ENCODE results near the gene CNTN4.
"Not testable (repeated sequence)": the region's sequence is repeated elsewhere in the genome, so short reads cannot be mapped to it uniquely, and the experiment has no call there.

The CNTN4 gene

DNA sequence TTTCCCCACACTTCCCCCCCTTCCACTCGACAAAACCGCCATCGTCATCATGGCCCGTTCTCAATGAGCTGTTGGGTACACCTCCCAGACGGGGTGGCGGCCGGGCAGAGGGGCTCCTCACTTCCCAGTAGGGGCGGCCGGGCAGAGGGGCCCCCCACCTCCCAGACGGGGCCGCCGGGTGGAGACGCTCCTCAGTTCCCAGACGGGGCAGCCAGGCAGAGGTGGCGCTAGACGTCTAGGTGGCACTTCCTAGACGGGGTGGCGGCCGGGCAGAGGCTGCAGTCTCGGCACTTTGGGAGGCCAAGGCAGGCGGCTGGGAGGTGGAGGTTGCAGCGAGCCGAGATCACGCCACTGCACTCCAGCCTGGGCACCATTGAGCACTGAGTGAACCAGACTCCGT, 818.0 kb downstream of the CNTN4 start:
- DNase-seq (ENCODE audit: low spot score), result not testable (repeated sequence)

DNA sequence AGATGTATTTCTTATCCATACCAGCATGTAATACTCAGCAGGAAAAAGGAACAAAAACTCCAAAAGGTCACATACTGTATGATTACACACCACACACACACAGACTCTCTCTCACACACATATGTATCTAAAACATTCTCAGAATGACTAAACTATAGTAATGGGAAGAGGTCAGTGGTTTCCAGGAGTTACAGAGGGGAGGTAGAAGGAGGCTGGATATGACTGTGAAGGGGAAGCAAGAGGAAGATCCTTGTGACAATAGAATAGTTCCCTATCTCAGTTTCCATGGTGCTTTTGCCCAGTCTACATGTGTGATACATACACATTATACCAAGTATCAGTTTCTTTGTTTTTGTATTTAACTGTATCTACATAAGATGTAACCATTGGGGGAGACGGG, 821.4 kb downstream of the CNTN4 start:
- no peak for DNase-seq (ENCODE audit: low spot score)

DNA sequence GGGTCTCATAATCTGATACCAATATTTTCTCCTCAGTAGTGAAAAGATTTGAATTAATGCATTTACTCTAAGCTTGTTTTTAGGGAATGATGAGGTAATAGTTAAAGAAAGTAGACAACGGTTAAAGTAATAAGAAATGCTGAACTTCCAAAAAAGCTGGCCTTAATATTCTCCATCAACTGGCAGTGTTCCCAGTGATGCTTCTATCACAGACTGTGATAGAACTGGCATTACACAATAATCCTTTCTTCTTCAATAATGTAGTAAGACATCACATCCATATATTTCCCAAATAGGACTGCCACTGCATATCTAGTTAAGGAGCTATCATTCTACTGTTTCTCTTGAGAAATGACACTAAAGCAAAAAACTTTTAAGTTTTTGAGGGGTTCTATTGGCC, 822.8 kb downstream of the CNTN4 start:
- no peak for DNase-seq (ENCODE audit: low spot score)

DNA sequence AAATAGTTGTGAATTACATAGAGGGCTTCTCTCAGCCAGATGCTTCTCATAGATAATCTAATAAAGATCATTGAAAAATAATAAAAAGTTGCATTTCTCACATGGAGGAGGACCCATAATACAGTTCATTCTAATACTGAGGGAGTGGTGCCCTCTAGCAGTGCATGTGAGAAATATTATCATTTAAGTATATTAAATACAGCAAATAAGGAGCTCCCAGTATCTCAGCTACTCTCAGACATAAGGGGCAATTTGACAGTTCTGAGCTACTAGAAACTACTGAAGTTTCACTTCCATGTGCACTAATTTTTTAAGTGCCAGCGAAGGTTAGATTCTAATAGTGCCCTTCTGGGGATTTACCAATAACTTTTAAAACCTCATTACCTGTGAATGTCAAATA, 823.2 kb downstream of the CNTN4 start:
- DNase-seq (ENCODE audit: low spot score), result peak; percentile 7

DNA sequence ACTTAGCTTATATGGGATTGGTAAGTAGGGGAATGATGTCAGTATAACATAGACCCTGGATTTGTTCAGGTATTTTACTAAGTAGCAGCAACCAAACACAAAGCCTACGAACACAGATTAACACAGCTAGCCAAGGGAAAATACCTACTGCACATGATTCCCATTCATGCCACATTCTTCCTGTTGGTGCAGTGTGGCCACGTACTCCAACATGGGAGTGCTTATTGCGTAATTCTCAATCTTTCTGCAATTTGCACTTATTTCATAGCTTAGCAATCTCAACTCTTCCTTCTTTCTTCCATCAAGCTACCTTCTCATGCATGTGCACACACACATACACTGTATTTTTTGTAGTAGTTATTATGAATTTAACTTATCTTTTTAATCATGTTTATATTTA, 824.7 kb downstream of the CNTN4 start:
- DNase-seq (ENCODE audit: low spot score), result no peak

DNA sequence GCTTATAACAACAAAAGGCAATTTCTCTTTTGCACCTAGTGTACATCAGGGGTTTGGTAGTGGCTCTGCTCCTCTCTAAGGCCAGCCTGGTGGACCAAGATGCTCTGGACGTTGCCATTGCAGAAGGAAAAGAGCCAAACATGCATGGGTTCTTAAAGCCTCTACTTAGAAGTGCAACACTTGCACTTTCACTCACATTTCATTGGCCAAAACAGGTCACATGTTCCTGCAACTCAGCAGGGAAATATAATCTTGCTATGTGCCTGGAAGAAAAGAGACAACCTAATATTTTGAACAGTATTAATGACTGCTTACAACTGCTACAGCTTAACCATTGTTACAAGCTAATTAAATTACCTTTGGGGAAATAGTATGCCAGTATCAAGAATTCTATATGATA, 828.6 kb downstream of the CNTN4 start:
- DNase-seq (ENCODE audit: low spot score), result no peak

DNA sequence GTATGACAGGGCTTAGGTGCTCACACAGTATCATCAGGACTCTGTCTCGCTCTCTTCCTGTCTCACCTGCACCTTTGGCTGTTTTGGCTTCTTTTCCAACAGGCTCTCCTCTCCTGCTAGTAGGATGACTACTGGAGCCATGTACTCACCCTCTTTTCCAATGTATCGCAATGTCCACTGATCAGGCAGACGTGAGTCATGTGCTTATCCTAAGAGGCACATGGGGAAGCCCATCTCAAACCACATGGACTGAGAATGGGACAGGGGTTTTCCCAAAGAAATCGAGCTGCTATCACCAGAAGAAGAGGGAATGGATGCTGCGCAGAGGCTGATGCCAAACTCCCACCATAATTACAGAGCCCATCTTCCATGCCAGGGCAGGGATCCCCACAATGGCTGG, 830.9 kb downstream of the CNTN4 start:
- no peak for DNase-seq (ENCODE audit: low spot score)

DNA sequence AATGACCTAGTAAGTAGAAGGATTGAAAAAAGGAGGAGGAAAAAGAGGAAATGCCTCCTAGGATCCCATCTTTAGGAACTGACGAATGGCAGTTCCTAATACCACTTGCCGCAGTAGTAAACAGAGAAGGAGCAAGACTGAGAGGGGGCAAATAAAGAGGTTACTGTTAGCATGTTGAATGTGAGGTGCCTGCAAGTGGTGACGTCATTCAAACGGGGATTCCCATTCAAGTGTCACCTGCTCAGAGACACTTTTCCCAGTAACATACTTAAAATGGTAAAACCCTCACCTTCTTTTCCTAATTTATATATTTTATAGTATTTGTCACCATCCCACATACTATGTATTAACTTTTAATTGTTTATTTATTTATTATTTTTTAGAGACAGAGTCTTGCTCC, 832.6 kb downstream of the CNTN4 start:
- DNase-seq (ENCODE audit: low spot score), result no peak

DNA sequence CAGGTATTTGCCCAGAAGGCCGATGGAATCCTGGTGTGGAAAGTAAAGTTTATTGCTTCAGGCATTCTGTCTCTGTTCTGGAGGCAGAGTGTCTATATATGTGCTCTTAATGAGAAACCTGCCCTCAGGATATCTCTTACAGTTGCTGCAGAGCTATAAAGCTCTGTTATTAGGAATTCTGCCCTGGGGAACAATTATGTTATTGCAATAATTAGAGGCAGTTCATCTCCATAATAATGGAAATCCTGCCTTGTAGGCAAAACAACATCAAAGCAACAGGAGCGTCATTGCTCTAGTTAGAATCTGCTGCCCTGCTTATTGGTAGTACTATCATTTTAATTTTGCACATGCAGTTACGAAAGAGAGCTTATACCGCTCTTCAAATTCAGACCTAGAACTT, 835.9 kb downstream of the CNTN4 start:
- DNase-seq (ENCODE audit: low spot score), result no peak

DNA sequence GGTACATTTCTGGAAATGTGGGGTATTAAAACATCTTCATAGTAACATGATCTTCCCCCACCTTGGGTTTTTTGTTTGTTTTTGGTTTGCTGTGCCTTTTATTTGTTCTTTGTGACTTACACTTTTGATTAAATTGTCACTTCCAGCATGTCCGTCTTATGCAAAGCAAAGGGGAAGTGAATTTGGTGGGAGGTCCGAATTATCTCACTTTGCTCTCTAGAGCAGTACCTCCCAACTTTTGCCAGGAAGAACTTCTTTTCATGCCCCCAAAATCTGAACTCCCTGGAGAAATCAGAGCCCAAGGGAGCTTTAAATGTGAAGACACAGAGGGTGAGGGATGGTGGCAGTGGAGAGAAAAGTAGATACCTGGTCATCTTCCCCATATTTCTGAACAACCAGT, 838.4 kb downstream of the CNTN4 start:
- DNase-seq (ENCODE audit: low spot score), result no peak

DNA sequence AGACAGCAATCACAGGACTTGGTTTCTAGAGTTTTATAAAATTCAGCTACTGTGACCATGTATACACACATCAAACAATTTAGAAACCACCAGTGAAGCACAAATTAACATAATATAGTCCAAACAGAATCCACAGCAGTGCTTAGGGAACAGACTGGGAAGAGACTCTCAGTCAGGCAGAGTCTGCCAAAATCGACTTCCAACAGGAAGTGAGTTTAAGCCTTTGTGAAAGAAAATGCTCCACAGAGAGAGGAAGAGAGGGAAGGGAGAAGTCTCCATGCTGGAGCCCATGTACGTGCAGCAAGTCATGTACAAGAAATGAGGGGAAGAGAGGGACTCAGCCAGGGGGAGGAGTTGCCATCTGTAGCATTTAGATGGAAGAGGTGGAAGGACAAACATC, 838.9 kb downstream of the CNTN4 start:
- no peak for DNase-seq (ENCODE audit: low spot score)

DNA sequence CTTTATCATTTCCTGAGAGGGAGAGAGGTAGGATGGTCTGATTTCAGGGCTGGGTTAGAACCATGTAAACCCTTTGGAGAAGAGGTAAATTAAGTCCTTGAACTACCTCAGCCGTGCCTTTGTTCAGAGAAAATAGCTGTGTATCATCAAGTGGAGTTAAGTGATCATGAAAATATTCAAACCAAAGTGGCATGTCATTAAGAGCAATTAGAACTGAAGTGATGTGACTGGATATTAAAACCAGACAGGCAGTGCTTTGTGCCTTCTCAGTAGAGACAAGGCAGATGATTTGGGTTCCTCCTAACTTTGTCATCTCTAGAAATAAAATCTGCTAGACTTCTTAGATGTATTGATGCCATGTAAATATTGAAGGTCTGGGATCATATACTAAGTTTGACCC, 840.0 kb downstream of the CNTN4 start:
- DNase-seq (ENCODE audit: low spot score), result no peak

DNA sequence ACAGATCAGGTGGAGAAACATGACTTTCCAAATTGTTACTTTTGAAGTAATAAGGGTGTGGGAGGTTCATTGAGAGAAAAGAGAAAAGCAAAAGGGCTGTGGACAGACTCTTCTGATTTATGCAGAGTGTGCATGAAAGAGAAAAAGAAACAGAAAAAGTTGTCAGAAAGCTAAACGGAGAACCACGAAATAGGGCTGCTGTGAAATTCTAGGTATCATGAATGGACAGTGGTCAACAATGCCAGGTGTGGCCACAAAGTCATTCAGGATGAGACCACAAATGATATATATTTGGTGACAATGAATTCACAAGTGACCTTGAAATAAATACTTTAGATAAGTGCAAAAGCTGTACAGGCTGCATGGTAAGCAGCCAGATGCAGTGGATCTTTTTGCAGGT, 841.4 kb downstream of the CNTN4 start:
- DNase-seq (ENCODE audit: low spot score), result no peak

DNA sequence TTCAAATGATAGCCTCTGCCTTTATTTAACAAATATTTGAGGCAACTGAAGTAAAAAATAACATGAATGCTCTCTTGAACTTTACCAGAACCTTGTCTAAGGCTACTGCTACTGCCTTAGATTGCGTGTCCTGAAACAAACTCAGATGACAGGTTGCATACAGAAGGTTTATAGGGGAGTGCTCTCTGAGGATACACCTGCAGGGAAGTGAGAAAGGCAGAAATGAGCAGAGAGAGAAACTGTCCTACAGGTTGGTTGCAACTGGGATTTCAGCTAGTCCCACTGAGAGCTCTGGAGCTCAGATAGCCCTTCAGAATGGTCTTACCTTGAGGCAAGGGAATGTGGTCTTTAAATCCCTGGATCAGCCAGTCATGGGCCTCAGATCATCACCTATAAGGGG, 846.0 kb downstream of the CNTN4 start:
- DNase-seq (ENCODE audit: low spot score), result no peak

DNA sequence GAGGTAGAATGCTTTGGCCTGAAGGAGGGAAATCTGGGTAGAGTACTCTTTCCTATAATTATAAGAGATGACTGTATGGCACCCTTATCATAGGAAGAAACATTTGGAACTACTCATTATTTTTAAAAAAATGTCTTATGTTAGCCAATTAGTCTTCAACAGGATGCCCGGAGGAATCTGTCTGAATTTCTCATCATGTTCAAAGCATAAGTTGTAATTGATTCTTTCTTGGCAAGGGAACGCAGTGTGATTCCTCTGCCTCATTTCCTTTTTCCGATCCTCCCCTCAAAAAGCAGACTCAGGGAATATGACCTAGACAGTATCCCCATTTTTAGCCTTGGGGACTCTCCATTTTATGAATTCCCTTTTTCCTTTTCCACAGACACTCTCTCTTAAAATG, 846.5 kb downstream of the CNTN4 start:
- no peak for DNase-seq (ENCODE audit: low spot score)

DNA sequence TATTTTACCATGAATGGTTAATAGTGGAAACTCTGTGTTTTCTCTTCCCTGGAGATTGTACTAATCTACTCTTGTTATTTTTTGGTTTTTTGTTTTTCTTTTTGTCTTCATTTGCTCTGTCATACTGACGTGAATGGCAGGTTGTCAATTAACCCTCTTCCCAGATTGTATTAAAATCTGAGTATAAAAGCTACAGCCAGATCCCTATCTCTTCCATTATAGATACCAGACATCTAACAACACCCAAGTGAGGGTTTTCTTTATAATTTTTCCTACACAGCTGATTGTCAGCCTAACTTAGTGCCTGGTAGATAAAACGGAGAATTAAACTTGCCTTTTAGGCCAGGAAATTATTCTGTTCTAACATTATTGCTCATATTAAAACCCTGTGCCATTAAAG, 848.9 kb downstream of the CNTN4 start:
- DNase-seq (ENCODE audit: low spot score), result no peak

DNA sequence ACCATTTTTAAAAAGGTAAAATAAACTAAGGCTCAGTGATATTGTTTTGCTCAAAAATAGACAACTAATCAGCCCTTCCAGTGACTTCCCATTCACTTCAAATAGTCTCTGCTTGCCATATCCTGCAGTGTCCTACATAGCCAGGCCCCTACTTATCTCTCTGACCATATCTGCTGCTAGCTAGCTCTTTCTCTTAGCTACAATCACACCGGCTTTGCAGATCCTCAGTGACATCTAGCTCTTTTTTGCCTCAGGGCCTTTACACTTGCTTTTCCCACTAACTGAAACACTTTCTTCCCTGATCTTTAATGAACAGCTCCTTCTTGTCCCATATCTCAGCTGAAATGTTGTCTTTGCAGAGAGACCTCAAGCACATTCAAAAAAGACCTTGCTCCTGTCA, 850.2 kb downstream of the CNTN4 start:
- DNase-seq (ENCODE audit: low spot score), result no peak

DNA sequence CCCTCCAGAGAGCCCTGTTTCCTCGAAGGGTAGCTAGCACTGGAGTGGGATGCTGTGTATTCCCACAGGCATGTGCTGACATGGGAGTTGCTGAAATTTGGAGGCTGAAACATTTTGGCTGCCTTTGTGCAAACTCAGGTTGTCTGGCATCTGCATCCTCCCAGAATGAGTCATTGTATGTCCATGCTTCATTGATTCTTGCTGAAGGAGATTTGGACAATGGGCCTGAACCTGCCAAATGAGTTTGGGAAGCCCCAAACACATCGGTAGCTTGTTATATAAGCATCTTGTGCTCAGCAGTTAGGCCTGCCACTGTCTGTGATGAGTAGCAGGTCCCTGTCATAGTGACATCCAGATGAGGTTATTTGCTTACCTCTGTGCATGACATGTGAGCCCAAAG, 851.5 kb downstream of the CNTN4 start:
- no peak for DNase-seq (ENCODE audit: low spot score)

DNA sequence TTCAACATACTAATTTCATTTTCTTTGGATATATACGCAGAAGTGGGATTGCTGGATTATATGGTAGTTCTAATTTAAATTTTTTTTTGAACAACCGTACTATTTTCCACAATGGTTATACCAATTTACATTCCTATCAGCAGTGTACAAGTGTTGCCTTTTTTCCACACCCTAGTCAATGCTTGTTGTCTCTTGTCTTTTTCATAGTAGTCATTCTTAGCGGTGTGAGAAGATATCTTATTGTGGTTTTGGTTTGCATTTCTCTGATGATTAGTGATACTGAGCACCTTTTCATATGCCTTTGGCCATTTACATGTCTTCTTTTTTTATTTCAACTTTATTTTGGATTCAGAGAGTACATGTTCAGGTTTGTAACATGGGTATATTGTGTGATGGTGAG, 858.4 kb downstream of the CNTN4 start:
- no peak for DNase-seq (ENCODE audit: low spot score)

DNA sequence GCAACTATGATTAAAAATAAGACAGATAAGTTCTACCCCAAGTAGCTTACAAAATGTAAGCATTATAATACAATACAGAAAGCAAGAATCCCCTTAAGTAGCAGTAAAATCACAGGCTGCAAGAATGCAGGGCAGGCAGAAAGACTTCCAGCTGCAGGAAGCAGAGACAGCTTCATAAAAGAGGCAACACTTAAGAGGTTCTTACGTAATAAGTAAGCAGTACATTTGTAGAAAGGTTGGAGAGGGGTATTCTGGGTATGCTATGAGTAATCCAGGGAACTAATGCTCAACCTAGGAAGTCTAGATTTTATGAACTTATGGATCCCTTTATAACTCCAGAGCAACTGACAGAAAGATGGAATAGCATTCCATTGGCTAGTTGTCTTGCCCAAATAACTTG, 859.9 kb downstream of the CNTN4 start:
- DNase-seq (ENCODE audit: low spot score), result no peak

DNA sequence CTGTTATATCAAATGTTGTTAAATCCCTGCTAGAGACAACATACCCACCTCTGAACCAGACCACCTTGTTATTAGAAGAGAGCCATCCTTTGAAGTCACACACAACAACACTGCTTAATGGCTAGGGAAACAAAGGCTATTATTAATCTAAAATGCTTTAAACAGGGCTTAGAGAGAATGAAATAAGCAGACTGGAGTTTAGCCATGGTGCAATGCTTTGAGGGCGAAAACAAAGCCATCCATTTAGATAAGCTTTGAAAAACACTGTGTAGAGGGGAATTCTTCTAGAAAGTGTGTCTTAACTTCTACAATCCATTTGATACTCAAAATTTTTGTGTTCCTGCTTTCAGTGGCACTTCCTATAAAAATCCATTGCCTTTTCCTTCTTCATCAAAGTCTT, 862.9 kb downstream of the CNTN4 start:
- DNase-seq (ENCODE audit: low spot score), result no peak

DNA sequence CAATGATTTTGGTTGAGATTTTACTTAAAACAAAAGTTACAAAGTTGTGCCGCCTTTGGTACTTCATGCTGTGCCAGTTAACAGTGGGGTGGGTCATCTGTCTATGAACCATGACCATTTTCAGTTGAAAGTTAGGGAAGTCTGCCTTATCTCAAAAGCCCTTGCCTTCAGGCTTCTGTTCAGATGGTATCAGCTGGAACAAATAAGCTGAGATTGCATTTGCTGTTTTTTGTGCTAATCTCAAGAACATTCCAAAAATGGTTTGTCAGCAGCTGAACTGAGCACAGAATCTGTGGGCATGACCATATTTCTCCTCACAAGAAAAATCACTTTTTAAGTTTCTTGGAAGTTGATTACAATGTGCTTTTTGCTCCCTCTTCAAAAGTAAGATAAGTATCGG, 869.2 kb downstream of the CNTN4 start:
- DNase-seq (ENCODE audit: low spot score), result no peak

DNA sequence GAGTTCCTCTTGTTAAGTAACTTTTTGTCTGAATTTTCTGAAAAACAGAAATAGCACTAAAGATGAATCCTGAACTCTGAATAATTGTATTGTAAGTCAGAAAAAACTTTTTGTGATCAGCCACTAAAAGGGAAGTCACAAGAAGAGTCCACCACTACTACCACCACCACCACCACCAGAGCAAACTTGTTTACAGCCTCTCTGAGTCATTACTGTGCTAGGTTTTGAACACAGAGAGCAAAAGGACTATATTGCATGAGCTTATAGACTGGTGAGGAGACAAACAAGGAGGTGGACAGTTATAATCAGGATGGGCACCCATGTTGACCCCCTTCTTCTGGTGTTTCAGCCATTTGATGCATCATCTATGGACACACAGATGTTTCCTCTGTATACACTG, 869.8 kb downstream of the CNTN4 start:
- no peak for DNase-seq (ENCODE audit: low spot score)

DNA sequence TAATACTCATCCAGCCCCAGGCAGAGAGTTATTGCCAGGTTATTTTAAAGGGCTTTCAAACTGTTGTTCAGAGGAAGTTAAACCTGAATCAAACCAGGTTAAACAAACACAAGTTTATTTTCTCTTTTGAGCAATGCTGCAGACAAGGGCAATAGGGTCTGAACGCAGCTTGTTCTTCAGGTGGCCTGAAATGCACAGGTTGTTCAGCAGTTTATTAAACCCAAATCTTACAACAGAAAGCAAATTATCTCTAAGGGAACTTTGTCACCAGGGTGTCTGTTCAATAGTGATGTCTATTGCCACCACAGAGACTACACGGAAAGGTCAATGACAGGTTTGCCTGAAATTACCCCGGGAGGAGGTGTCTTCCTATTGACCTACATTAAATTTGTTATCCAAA, 877.5 kb downstream of the CNTN4 start:
- DNase-seq (ENCODE audit: low spot score), result no peak

DNA sequence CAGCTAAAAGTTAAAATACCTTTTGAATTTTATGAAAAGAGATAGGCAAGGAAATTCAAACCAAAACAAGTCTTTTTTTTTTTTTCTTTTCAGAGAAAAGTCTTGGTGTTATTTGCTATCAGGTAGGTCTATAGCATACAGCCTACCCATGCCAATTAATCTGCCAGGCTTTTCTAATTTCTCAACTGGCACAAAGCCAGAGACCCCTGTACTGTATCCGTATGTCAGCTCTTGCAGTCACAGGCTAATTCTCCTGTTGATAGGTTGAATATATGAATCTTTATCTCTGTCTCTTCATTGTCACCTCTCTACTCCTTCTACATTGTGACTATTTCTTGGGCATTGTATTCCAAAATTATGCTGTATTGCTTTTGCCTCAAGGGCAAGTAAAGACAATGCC, 878.1 kb downstream of the CNTN4 start:
- no peak for DNase-seq (ENCODE audit: low spot score)
